Measurements from ENCODE around the gene CD28.
"Not testable (repeated sequence)": the region's sequence is repeated elsewhere in the genome, so short reads cannot be mapped to it uniquely, and the experiment has no call there.

CD28 gene

GRCh38 chr2:203751685-203752271, 45.3 kb downstream of the CD28 start:
- no peak for DNase-seq

- DNase-seq: no peak
Measured at GRCh38 chr2:203756161-203756560, 49.7 kb downstream of the CD28 start.

GRCh38 chr2:203758841-203759689, 52.6 kb downstream of the CD28 start:
- DNase-seq: no peak

GRCh38 chr2:203759690-203760365, 53.4 kb downstream of the CD28 start:
- DNase-seq: no peak

- no peak for DNase-seq
Measured at GRCh38 chr2:203761121-203761520, 54.7 kb downstream of the CD28 start.

GRCh38 chr2:203763241-203763937, 57.0 kb downstream of the CD28 start:
- DNase-seq: no peak

- no peak for DNase-seq
Measured at GRCh38 chr2:203763938-203764664, 57.7 kb downstream of the CD28 start.

- no peak for DNase-seq
Measured at GRCh38 chr2:203772456-203773165, 66.2 kb downstream of the CD28 start.

GRCh38 chr2:203774760-203775159, 68.3 kb downstream of the CD28 start:
- DNase-seq: no peak

- no peak for DNase-seq
Measured at GRCh38 chr2:203775684-203776083, 69.2 kb downstream of the CD28 start.

- DNase-seq: no peak
Measured at GRCh38 chr2:203777030-203777429, 70.6 kb downstream of the CD28 start.

GRCh38 chr2:203779477-203780073, 73.1 kb downstream of the CD28 start:
- not testable (repeated sequence) for DNase-seq

- no peak for DNase-seq
Measured at GRCh38 chr2:203780231-203780630, 73.8 kb downstream of the CD28 start.

GRCh38 chr2:203781151-203781550, 74.7 kb downstream of the CD28 start:
- no peak for DNase-seq

- DNase-seq: peak; percentile 32
Measured at GRCh38 chr2:203782262-203782976, 76.0 kb downstream of the CD28 start.

- no peak for DNase-seq
Measured at GRCh38 chr2:203783496-203784203, 77.2 kb downstream of the CD28 start.

- not testable (repeated sequence) for DNase-seq
Measured at GRCh38 chr2:203784710-203785270, 78.4 kb downstream of the CD28 start.

GRCh38 chr2:203785391-203786110, 79.1 kb downstream of the CD28 start:
- DNase-seq: not testable (repeated sequence)

All from stimulated activated CD4-positive, alpha-beta T cell treated with anti-CD3 and anti-CD28 coated beads, Interleukin-12 subunit alpha, Interleukin-12 subunit beta, amount 100 ng/mL, for 4 hours (primary cell).